ENCODE data around the gene CALR3.

- TF ChIP-seq, protein P1, sequence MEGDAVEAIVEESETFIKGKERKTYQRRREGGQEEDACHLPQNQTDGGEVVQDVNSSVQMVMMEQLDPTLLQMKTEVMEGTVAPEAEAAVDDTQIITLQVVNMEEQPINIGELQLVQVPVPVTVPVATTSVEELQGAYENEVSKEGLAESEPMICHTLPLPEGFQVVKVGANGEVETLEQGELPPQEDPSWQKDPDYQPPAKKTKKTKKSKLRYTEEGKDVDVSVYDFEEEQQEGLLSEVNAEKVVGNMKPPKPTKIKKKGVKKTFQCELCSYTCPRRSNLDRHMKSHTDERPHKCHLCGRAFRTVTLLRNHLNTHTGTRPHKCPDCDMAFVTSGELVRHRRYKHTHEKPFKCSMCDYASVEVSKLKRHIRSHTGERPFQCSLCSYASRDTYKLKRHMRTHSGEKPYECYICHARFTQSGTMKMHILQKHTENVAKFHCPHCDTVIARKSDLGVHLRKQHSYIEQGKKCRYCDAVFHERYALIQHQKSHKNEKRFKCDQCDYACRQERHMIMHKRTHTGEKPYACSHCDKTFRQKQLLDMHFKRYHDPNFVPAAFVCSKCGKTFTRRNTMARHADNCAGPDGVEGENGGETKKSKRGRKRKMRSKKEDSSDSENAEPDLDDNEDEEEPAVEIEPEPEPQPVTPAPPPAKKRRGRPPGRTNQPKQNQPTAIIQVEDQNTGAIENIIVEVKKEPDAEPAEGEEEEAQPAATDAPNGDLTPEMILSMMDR (IDR thresholded peaks at IDR 0.05), result no peak
- no peak for TF ChIP-seq POLR2A (IDR thresholded peaks at IDR 0.05; ENCODE audit: low read depth)
Measured at GRCh38 chr19:16537111-16537510, 41.1 kb upstream of the CALR3 start.
